GM11168 (cell line): ENCODE data around the gene ATP2B3.

Experiments used
- in situ Hi-C: fragments of 300-500 bp; cut with MboI; formaldehyde crosslinking; loops from one replicate; pipeline ENCODE4 v1.12.0; 2022; ENCODE audit warnings: low sequenced_read_pairs; ENCODE audit not compliant: unreplicated experiment

The ATP2B3 gene

DNA sequence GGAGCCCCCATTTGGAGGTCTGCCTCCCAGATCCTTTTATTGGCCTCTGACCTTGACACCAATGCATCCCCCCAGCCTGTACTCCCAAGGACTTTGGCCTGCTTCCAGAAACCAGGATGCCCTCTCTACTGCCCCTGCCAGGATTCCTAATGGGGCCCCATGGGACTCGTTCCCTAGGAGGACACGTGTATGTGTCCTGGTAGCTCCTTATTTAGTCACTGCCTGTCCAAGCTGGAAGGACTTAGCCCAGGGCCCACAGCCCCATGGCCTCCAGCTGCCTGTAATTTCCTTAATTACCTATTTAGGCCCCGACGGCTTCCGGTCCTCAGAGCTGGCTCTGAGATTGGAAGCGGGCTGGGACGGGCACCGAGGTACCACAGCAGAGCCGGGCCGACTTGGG is 9.4 kb downstream of the ATP2B3 start:
- in situ Hi-C loops: no loop called here

DNA sequence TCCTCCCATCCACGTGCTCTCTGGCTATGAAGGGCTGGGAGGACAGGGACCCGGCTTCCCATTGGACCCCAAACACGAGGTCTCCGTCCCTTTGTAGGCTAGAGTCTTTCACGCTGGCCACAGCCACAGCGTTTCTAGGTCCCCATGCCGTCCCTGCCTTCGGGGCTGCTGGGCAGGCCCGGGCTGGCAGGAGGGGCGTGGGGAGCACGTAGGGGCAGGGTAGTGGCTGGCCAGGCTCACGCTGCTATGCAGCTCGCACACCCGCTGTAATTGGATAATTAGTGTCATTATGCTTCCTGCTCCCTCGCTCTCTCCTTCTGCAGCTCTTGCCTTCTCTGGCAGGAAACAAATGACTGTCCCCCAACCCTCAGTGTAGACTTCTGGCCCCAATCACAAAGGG is 9.8 kb downstream of the ATP2B3 start:
- in situ Hi-C loops: no loop called here

DNA sequence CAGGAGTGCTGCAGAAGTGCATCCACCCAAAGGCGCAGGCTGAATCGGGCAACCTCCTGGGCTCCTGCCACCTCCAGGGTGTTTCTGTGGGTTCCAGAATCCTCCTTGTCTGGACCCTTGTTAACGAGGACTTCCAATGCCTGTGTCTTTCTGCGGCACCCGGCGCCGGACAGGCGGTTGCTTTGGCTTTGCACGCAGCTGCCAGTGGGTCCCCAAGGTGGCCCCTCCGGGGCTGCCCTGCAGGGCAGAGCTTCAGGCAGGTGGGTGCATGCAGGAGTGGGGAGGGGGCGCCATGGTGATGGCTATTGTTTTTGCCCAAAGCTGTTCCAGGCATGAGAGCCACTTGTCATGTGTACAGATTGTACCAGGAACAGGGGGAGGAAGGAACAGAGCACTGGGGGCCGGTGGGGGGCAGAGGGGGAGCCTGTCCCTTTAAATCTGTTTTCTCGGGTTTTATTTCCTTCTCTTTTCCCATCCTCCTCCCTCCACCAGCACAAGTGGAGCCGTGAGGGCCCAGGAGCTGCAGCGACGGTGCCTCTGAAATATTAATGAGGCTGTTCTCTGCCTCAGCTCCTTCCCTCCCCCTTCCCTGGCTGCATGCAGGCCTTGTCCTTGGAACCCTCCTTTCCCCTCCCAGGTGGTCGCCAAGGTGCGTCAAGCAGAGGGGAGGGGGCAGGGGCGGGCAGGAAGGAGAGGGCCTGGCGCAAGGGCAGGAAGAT is 13.1 kb downstream of the ATP2B3 start:
- in situ Hi-C loops: no loop called here

DNA sequence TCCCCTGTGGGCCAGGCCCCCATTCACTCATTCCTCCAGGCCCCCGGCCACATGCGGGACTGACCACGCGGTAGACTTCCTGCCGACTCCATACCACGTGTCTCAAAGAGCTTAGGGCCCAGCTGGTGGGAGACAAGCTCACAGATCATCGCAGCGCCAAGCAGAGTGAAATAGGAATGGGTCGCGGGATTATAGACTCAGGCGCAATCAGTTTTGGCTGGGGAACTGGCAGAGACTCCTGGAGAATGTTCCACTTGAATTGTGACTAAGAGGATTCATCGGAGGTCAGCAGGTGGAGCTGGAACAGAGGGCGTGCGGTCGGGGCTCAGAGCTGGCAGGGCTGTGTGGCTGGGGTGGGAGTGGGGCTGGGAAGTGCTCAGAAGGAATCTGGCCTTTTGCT is 15.6 kb downstream of the ATP2B3 start:
- in situ Hi-C loops: no loop called here

DNA sequence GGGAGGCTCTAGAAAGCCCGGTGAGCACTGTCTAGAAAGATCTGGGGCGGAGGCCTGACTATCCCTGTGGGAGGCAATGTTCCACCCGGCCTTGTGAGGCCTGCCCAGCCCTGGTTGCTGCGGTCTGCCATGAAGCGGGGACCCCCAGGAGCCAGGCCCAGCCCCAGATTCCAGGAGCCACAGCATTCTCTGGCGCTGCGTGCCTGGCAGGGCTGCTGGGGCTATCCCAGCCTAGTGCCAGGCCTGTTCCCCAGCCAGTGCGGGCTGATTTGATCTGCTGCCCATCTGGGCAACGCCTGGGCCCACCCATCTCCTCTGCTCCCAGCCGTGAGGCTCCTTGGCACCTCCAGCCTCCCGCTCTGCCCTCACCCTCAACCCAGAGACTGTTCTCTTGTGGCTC is 19.6 kb downstream of the ATP2B3 start:
- in situ Hi-C loops: no loop called here

DNA sequence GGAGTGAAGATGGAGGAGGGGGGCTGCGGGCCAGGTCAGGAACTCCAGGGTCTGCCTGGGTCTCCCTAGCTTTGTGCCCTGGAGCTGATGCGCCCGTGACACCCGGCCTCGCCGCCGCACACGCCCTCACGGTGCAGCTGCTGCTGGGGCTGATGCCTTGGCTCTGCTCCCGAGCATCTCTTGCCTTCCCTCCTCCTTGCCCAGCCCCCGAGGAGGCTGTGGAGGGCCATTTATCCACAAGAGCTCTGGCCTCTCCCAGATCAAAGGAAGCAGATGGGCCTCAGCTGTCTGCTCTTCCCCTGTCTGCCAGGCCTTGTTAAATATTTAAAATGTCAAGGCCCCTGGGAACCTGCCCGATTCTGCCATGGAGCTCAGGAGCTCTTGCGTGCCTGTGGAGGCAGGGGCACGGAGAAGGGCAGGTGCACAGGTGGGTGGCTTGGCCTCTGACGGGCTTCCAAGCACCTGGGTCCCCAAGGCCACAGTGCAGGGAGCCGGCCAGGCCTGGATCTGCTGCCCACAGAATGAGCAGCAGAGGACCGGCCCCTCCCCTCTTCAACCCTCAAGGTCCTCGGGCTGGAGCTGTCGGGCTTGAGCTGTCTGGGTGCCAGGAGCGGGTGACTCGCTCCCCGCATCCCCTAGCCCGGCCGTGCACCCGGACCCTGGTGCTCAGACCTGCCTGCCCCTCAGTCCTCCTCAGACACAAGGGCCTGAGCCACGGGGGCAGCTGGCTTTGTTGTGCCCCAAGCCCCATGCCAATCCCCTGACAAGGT is 20.3 kb downstream of the ATP2B3 start:
- in situ Hi-C loops: no loop called here

DNA sequence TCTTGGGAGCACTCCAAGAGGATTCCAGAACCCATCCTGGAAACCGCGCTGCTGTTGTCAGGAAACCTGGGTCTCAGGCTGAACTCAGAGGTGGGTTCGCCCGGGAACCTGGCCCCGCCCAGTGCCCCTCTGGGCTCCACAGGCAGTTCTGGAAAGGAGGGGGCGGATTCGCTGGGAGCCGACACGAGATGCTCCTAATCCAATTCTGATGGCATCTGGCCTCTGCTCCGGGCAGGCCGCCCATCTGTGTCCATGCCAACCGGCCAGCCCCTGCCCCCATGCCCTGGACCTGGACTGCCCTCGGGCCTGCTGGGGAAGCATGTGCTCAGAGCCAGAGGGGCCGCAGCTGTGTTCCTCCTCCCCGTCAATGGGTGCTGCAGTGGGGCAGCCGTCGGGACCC is 21.0 kb downstream of the ATP2B3 start:
- in situ Hi-C loops: no loop called here

DNA sequence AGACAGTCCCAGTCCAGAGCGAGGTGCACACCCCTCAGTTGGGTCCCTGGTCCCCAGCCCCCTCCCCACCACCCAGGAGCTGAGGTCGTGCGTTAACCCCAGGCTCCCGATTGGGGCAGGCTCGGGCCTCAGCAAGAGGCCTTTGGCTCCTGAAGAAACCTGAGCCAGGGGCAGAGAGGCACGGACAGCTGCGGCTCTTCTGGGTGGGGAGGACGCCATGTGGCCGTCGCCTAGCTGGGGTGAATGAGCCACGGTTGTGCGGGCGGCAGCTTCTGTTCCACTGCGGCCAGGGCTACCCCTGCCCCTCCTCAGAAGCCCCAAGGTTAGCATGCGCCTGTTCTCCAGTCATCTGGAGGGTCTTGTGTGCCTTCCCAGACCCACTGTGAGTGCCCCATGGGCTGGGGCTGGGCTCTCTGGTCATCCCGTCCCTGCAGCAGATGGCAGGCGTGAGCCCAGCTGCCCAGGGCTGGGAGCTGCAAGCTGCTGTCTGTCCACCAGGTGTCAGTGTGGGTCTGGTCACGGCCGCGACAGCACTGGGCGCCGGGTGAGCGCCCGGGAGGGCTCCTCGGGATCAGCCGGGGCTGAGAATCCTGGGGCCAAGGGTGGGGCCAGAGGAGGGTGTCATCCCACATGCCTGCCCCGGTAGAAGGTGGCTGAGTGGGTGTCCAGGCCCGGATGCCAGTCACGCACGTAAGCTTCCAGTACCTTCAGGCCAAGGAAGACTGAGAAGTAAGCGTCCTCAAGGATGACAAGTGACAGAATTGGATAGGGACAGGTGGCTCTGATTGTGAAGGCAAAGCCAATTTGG is 21.9 kb downstream of the ATP2B3 start:
- in situ Hi-C loops: no loop called here

DNA sequence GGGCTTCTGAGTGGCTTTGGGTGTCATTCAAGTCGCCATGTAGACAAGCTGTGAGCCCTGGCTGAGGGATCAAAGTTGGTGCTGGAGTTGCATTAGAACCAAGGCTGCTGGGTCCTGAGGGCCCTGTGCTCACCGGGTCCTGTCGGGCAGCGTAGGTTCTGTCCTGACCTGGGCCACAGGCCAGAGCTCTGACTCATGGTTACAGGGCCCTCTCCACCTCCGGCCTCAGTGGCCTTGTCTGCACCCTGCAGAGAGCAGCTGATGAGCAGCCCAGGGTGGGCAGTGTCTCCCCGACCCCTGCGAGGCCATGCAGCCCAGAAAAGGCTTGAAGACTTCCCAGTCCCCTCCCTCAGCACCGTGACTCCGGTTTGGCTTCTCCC is 22.5 kb downstream of the ATP2B3 start:
- in situ Hi-C loops: no loop called here

DNA sequence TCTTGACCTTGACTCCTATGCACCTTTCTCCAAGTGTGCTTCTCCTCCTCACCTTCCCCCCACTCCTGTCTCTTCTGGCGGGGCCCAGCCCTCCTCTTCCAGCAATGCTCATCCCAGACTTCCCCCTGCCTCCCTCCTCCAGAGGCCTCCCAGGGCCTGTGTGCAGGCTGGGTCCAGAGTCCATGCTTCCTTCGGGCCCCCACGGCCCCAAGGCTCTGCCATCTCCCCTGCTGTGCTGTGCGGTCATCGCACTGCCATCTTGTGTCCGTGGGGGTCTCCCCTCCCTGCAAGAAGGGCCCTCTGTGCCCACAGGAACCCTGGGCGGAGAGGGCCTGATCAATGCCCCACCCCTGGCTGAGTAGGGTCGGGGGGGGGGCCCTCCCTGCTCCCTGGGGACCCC is 27.3 kb downstream of the ATP2B3 start:
- in situ Hi-C loops: no loop called here

DNA sequence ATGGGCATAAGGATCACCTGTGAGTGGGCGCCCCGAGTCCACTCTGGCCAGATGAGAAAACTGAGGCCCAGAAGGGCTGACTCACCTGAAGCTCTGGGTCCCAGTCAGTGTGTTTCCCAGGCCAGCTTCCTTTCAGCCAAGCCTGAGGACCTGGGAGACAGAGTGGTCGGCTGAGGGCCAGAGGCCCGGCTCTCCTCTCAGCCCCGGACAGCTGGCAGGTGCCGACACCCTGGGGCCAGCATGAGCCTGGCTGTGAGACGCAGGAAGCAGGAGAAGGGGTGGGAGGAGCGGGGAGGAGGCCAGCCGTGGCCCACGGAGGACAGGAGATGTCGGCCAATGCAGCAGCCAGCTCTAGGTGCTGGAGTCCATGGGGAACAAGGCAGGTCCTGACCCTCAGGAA is 28.9 kb downstream of the ATP2B3 start:
- in situ Hi-C loops: no loop called here

DNA sequence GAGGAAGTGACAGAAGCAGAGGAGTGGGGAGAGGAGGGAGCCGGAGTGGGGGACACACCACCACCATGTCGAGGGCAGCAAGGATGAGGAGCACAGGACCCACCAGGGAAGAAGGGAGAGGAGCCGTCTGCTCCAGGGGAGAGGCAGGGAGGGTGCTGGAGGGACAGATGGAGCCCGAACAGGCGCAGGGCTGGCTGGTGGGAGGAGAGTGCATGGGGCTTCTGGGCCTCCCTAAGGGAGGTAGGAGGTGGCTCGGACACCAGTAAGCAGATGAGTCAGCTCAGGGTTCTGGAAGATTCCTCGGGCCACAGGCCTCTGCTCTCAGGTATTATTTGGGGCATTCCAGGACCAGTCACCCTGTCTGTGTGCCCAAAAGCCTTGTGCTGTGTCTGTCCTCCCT is 29.8 kb downstream of the ATP2B3 start:
- in situ Hi-C loops: no loop called here

DNA sequence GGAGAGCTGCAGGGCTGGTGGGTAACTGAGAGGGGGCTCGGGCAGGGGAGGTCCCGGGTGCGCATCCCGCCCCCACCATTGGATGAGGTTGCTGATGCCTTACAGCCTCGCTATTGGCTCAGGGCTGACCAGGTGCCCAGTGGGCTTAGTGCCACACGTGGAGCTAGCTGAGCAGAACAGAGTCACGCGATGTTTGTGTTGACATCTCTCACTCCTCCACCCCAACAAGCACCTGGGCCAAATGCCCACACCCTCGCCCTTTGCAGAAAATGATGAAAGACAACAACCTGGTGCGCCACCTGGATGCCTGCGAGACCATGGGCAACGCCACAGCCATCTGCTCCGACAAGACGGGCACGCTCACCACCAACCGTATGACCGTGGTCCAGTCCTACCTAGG is 31.8 kb downstream of the ATP2B3 start:
- in situ Hi-C loops: no loop called here

DNA sequence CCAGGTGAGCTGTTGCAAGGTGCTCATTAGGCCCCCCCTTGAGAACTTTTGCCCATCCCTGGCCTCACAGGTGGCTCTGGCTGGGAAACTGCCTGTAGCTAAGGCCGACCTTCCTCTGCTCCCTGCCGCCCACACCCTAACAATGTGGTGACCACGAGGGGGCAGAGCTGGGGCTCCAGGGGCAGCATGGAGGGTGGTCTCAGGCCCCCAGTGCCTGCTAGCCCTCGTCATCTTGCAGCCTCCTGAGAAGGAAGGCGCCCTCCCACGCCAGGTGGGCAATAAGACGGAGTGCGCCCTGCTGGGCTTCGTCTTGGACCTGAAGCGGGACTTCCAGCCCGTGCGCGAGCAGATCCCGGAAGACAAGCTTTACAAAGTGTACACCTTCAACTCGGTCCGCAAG is 32.4 kb downstream of the ATP2B3 start:
- in situ Hi-C loops: loop anchor here (10.0 kb wide), 1 partner anchor 115 kb away; no protein-coding TSS in a partner anchor

DNA sequence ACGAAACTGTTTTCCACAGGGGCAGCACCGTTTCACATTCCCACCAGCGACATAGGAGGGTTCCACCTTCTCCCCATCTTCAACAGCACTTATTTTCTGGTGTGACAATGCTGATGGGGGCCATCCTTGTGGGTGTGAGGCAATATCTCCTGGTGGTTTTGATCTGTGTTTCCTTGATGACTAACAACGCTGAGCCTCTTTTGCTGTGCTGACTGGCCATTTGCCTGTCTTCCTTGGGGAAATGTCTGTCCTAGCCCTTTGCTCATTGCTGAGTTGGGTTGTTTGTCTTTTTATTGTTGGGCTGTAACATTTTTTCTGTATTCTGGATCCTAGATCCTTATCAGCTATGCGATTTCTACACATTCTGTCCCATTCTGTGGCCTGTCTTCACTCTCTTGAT is 33.7 kb downstream of the ATP2B3 start:
- in situ Hi-C loops: loop anchor here (10.0 kb wide), 1 partner anchor 114 kb away; no protein-coding TSS in a partner anchor

DNA sequence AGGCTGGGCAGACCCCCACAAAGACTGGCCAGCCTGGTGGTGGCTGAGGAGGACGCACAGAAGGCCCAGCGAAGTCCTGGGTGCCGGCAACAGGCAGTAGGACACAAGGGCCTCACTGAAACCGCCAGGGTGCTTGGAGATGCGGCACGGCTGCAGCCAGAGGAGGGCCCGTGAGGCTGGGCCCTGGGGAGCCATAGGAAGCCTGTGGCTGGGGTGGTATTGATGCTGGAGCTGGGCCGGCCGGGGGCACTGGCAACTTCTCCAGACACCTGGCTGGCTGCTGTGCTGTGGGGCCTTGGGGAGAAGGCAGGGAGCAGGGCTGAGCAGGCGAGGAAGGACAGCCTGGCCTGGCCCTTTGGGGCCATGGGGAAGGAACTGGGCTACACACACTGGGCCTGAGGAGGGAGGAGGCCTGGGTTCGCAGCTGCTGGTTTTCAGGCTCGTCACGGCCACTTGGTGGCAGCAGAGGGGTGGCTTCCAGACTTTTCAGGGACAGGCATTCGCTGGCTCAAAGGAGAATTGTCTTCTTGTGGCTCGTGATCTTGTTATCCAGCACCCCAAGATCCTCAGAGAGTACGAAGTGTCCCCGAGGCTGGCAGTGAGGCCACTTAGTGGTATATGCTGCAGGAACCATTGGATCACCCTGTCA is 37.2 kb downstream of the ATP2B3 start:
- in situ Hi-C loops: loop anchor here (10.0 kb wide), 1 partner anchor 110 kb away; no protein-coding TSS in a partner anchor

DNA sequence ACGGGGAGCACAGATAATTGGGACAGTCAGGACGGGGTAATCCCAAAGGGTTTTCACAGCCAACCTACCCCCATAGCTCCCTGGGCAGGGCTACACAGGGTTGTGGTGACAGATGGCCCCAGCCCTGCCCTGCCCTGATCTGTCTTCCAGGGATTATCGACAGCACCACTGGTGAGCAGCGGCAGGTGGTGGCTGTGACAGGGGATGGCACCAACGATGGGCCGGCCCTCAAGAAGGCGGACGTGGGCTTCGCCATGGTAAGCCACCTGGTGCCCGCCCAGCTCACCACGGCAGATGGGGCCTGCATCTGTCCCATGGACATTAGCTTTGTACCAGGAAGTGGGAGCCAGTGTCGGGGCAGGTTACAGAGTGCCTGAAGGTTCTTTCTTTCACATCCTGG is 39.3 kb downstream of the ATP2B3 start:
- in situ Hi-C loops: loop anchor here (10.0 kb wide), 1 partner anchor 108 kb away; no protein-coding TSS in a partner anchor

DNA sequence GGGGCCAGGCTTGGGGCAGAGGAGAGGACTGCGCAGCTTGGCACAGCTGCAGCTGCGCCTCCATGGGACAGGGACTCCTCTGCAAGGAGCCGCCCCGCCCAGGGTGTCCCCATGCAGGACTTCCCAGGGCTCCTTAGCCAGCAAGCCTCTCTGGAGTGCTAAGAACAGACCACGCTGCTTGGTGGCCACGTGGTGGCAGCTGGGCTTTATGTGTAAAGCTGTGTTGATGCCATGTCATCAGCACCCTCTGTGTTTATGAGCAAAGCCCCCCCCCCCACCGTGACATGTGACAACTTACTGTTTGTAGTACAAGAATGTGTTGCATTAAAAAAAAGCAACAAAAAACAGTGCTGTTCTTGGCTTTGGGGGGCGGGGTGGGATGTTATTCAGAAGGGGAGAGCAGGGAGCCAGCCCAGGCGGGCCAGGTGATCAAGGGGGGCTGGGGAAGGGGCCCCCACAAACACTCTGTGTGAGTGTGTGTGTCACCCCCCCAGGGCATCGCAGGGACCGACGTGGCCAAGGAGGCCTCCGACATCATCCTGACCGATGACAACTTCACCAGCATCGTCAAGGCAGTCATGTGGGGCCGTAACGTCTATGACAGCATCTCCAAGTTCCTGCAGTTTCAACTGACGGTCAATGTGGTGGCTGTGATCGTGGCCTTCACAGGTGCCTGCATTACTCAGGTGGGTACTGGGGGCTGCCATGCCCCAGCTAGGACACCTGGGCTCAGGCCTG is 40.3 kb downstream of the ATP2B3 start:
- in situ Hi-C loops: loop anchor here (10.0 kb wide), 1 partner anchor 107 kb away; no protein-coding TSS in a partner anchor

DNA sequence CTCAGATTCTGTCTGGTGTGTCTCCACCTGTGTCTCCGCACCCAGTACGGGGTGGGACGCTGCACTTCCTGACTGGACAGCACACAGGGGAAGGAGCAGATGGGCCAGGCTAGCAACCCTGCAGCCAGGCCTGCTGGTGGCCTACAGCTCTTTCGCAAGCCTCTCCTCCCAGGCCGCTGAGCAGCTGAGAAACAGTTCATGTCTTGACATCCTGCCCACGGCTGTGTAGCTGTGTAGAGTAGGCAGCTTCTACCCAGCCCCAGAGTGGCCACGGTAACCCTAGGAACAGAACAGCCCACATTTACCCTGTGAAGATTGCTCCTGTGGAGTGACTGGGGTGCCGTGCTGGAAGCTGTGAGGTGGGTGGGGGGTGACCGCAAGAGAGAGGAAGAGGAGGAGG is 42.6 kb downstream of the ATP2B3 start:
- in situ Hi-C loops: loop anchor here (10.0 kb wide), 1 partner anchor 105 kb away; no protein-coding TSS in a partner anchor

DNA sequence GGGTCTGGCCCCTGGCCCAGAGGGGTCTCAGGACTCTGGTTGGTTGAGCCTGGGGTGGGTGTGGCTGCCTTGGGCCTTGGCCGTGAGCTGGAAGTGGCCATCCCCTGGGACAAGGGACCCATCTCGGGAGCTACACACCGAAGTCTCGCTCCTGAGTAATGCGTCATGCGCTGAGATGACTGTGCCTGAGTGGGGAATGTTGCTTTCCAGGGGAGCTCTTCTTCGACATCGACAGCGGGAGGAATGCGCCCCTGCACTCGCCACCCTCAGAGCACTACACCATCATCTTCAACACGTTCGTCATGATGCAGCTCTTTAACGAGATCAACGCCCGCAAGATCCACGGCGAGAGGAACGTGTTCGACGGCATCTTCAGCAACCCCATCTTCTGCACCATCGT is 43.0 kb downstream of the ATP2B3 start:
- in situ Hi-C loops: no loop called here
